Embryonic facial prominence (tissue), 1 donor: ENCODE measurements around the gene FMR1.

ENCODE experiments used
- DNase-seq: peaks from one replicate; pipeline ENCODE4 v3.0.0-alpha.2; 2016; ENCODE audit errors: extremely low spot score

FMR1 gene

DNA sequence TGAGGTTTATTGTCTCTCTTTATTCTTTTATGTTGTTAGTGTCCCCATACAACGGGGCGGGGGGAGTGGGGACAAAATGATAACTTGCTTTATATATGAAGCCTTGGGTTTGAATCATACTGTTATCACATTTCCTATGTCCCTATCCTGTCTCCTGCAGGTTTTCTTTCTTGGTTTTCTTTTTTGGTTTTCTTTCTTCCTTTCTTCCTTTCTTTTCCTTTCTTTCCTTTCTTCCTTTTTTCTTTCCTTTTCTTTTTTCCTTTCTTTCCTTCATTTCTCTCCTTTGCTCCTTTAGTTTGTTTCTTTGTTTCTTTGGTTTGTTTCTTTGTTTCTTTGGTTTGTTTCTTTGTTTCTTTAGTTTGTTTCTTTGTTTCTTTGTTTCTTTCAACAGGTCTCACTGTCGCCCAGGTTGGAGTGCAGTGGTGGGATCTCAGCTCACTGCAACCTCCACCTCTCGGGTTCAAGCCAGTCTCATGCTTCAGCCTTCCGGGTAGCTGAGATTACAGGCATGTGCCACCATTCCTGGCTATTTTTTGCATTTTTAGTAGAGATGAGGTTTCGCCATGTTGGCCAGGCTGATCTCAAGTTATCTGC, 4.8 kb downstream of the FMR1 start:
- no peak for DNase-seq

DNA sequence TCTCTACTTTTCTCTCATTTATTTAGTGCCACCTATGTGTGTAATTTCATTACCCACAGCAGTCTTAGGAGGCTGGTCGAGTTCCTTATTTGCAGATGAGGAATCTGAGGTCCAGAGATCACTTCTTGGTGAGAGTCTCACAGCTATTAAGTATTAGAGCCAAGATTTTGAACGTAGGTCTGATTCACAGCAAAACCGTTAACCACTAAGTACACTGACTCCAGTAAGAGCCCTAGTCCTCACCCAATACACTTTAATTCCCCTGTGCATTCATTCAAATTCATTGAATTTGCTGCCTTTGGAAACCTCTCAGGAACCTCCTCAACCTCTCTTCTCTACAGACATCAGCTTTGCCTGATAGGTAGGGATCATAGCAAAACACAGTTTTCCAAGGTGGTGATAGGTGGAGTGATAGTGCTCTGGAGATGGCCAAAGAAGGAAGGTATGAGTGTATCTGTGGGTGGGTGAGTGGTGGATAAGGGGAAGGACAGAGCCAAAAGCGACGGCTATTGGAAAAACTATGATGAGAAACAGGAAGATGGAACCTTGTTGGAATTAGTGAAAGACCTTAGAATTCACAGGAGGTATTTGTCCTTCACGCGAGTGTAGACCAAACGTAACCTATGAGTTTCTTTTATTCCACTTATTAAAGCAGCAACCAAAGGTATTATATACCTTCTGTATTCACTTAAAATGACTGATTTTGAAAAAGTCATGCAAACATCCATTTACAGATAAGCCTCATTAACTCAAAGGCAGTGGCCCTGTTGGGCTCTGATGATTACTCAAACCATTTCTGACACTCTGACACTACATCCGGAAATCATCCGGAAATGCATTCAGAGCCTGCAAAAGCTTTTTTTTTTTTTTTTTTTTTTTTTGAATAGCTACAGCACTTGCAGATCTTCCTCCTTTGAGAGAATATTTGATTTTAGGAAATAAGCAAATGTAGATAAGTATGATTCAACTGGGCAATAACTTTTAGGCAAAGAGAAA, 6.3 kb downstream of the FMR1 start:
- no peak for DNase-seq

DNA sequence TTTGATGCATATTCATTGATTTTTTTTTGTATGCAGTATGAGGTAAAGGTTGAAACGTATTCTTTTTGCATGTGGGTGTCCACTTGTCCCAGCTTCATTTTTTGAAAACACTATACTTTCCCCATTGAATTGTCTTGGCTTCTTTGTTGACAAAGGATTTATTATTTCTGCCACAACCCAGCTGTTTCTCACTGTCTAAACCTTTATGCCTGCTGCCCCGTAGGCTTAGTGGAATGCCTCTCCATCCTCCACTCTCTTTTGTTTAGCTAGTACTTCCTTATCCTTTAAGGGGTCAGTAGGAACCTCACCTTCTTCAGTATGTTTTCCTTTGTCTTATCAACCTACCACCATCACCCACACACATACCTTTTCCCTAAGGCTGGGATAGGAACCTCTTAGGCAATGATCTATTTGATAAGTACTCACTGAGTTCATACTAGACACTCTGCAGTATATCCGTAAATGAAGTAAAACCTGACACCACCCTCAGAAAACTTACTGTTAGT, 8.5 kb downstream of the FMR1 start:
- DNase-seq = no peak

DNA sequence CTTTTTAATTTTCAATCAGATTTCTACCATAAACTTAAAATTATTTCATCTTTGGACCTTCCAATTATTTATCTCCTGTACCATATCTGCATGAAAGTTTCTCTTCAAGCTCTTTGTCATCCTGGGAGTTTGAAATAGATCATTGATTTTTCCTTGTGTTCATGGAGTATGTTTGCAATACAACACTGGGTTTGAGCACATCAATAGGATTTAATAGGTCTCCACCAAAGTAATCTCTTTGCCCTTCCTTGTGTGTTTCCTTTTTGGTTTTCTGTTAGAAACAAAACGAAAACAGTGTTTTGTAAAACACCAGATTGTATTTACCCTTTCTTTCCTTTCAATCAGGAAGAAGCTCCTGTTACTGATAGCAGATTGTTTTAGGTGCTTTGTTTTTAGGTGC, 11.9 kb downstream of the FMR1 start:
- no peak for DNase-seq

DNA sequence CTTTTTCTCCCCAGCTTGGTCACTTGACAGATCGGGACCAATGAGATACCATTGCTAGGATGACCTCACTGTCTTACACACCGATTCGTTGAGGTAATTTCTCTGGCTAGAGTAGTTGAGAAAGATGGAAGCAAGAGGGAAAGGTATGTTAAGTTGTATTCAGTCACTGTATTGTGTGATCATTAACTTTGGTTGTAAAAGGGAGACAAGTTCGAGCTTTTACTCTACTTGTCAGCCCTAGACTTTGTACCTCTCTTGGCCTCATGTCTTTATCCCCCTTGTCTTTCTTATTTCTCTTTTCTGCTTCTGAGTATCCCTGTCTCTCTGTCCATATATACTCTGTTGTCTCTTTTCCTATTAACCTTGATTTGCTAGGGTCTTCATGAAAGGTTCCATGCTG, 15.5 kb downstream of the FMR1 start:
- DNase-seq = no peak

DNA sequence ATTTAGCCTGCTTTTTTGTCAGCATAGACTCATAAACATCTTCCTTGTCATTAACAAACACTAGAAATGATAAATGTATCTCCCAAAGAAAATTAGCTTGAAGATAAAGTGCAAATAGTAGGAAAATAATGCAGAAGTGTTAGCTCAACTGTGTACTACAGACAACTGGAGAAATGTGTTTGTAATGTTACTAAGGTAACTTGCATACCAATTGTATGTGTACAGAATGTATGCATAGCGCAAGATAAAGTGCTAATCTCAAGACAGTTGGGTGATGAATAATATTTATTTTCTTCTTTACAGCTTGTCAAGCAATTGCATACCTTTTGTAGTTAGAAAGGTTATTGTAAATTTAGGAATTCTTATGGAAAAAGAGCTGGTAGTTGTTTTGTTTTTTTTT, 22.1 kb downstream of the FMR1 start:
- DNase-seq = no peak

DNA sequence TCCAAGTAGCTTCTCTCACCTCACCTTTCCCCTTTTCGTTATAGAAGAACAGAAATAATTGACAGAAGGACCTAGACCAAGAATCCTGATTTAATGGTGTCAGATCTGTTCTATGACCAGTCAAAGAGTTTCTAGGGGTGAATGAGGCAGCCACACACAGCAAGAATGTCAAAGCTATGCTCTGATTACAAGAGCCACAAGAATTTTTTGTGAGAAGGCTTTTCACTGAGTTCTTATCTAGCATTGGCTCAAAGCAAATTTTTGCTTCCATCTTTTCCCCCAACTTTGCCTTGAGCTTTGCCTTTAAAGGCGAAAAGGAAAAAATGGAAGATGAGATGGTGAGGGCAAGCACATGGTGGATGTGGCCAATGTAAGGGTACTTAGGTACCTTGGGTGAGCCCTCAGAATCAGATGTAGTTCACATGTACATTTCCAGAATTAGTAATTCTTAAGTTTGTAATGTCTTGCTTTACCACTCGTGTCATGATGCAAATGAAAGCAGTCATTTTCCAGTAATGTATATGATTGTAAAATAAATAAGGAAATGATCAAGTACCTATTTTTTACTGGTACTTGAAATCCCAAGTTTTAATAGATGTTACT, 23.5 kb downstream of the FMR1 start:
- DNase-seq = no peak

DNA sequence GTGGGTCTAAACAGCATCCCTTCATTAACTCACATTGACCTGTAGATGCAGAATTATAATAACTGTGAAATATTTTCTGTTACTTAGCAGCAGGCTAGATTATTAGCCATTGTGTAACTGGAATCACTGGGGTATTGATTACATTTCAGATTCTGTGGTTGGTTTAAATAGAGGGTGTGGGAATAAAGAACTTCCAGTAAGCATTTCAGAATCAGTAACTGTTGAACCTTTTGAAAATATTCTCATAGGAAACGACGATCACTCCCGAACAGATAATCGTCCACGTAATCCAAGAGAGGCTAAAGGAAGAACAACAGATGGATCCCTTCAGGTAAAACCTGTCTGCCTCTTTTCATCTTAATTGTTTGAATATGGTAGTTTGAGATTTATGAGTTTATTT, 33.6 kb downstream of the FMR1 start:
- DNase-seq = no peak

DNA sequence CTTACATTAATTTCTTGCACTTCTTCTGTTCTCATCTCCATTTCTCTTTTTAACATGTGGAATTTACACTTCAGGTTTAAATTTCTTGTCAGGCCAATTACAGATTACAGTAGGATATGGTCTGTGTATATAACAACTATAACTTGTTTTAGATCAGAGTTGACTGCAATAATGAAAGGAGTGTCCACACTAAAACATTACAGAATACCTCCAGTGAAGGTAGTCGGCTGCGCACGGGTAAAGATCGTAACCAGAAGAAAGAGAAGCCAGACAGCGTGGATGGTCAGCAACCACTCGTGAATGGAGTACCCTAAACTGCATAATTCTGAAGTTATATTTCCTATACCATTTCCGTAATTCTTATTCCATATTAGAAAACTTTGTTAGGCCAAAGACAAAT, 36.8 kb downstream of the FMR1 start:
- no peak for DNase-seq

DNA sequence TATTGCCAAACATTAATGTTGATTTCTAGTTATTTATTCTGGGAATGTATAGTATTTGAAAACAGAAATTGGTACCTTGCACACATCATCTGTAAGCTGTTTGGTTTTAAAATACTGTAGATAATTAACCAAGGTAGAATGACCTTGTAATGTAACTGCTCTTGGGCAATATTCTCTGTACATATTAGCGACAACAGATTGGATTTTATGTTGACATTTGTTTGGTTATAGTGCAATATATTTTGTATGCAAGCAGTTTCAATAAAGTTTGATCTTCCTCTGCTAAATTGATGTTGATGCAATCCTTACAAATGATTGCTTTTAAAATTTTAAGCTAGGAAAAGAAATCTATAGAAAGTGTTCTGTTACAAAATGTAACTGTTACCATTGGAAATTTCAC, 38.6 kb downstream of the FMR1 start:
- DNase-seq = no peak

DNA sequence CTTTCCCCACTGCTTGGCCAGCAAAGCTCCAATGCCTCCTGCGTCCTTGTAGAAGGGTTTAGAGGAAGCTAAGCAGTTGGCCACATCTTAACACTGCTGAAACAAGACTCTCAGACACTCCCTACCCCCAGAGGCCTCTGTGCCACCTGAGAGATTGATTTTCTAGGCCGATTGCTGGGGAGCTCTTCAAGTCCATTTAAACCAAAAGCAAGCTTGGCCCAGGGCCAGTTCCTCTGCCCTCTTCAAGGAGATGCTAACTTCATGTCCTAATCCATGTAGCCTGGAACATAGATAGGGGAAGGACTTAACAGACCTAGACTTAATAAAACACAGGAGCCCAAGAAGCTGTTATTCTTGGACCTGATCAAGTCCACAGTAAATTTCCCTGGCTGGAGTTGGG, 42.3 kb downstream of the FMR1 start:
- DNase-seq = no peak

DNA sequence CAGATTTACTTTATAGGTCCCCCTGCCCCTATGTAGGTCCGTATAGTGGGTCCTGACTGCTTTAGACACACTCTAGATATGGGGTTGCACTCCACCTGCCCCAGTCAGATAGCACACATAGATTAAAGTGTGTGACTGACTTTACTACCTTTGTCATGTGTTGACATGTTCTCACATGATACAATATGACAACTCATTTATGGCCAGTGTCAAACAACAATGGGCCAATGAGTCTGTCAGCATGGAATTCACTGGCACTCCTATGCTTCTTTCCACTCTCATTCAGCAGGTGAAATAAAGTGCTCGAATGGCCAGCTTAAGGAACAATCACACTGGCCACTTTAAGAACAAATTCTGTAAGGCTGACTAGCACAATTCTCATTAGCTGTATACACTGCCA, 45.6 kb downstream of the FMR1 start:
- no peak for DNase-seq

DNA sequence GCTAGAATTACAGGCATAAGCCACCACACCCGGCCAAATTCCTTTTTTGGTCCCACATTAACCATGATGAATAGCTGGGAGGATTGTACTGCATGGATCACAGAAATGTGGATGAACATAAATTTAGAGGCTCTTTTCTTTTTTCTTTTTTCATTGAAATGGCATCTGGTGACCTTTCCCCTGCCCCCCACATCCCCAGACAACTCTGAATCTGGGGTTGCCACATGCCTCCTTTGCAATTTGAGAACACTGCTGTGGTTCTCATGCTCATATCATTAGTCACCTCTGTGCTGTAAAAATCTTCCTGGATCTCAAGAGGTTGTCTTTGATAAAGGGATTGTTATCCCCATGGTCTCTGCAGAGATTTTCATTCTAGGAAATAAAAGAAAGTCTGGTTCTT, 46.6 kb downstream of the FMR1 start:
- no peak for DNase-seq

DNA sequence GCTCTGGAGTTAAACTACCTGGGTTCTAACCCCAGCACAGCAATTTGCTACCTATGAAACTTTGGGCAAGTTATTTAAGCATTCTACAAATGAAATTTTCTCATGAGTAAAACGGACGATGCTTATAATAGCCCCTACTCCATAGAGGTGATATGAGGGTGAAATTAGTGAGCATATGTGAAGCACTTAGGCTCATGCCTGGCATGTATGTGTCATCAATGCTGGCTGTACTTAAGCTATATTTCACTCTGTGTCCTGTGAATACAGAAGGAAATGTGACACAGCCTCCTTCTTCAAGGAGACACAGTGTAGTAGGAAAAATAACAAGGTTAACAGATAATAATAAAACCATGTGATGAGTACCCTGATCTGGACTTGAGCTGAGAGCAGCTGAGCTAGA, 49.0 kb downstream of the FMR1 start:
- no peak for DNase-seq

DNA sequence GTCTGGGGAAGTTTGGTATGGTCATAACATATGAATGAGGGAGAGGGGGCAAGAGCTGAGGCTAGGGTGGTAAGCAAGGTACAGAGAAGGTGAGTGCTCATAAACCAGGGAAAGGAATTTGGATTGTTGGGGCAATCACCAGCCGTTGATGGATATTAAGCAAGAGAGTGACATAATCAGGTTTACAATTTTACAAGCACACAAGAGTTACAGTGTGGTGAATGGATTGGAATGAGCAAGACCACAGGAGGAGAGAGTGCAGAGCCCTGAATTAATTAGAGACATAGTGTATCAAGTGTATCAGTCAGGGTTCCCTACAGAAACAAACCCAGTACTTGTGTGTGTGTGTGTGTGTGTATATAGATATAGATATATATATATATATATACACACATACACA, 50.8 kb downstream of the FMR1 start:
- no peak for DNase-seq

DNA sequence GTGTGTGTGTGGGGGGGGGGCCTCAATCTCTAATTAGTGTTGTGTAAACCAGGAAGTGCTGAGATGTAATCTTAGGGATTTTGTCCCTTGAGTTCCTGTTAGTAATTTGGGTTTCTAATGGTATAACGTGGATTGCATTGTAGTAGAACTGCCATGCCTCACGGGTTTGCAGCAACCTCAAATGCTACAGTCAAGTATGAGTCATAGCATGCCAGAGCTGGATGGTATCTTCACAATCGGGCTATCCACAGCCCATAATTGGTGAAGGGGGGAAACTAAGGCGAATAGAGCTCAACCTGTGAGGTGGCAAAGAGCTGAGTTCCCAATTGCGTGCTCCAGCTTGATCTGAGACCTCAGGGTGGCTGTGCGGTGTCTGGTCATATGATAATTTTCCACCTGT, 67.2 kb downstream of the FMR1 start:
- no peak for DNase-seq

DNA sequence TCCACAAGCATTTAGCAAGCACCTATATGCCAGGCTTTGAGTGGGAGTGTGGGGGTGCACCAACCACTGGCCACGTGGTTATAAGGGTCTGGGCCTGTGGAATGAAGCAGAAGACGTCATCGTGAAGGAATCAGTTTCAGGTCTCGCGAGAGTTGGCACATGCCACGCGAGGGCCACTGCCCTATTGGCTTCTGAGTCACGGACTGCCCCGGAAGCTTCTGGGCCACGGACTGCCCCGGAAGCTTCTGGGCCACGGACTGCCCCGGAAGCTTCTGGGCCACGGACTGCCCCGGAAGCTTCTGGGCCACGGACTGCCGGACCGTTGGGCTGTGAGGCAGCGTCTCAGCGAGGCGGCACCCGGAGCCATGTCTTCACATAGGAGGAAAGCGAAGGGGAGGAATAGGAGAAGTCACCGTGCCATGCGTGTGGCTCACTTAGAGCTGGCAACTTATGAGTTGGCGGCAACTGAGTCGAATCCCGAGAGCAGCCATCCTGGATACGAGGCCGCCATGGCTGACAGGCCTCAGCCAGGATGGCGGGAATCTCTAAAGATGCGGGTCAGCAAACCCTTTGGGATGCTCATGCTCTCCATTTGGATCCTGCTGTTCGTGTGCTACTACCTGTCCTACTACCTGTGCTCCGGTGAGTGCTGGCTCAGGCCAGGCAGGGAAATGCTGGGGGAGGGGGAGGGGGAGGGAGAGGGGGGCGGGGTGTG, 69.5 kb downstream of the FMR1 start, which contains the start of gene FMR1NB:
TSS of gene FMR1NB (plus strand) at position 300 of the 715 bp plus-strand sequence. CDS start at position 366, 66 bp downstream.
- DNase-seq = no peak
